Measurements from ENCODE around the gene SYK.

SYK gene

GRCh38 chr9:90869361-90869760, 67.7 kb downstream of the SYK start:
- Histone ChIP-seq H3K9ac (ENCODE audit: low read depth in 1 of 2, low read length in 2 of 2) (no peak overlapping the region), H3K4me3 (ENCODE audit: low read length in 2 of 2) (no peak overlapping the region), H3K36me3 (ENCODE audit: control insufficient read depth in 2 of 2, insufficient read depth in 2 of 2, low read length in 2 of 2) (peaks cover 9 to 22% of the 10 kb centered on the region in 2 donors), H3K27ac (ENCODE audit: low read depth in 2 of 2, low read length in 2 of 2) (no peak overlapping the region), H3K9me3 (ENCODE audit: control insufficient read depth in 2 of 2, low read length in 2 of 2) (no peaks in the 10 kb centered on the region), H3K27me3 (ENCODE audit: control insufficient read depth in 2 of 2, insufficient read depth in 2 of 2, low read length in 2 of 2) (no peaks in the 10 kb centered on the region), H3K4me1 (ENCODE audit: control insufficient read depth in 2 of 2, insufficient read depth in 2 of 2, low read length in 2 of 2) (no peaks in the 10 kb centered on the region)

- Histone ChIP-seq H3K36me3 (ENCODE audit: control insufficient read depth in 2 of 2, insufficient read depth in 2 of 2, low read length in 2 of 2) (peaks cover 14 to 28% of the 10 kb centered on the region in 2 donors), H3K4me3 (ENCODE audit: low read length in 2 of 2) (no peak overlapping the region), H3K27me3 (ENCODE audit: control insufficient read depth in 2 of 2, insufficient read depth in 2 of 2, low read length in 2 of 2) (no peaks in the 10 kb centered on the region), H3K9ac (ENCODE audit: low read depth in 1 of 2, low read length in 2 of 2) (no peak overlapping the region), H3K4me1 (ENCODE audit: control insufficient read depth in 2 of 2, insufficient read depth in 2 of 2, low read length in 2 of 2) (no peaks in the 10 kb centered on the region), H3K27ac (ENCODE audit: low read depth in 2 of 2, low read length in 2 of 2) (no peak overlapping the region), H3K9me3 (ENCODE audit: control insufficient read depth in 2 of 2, low read length in 2 of 2) (no peaks in the 10 kb centered on the region)
Measured at GRCh38 chr9:90870621-90871326, 69.2 kb downstream of the SYK start.

DNA sequence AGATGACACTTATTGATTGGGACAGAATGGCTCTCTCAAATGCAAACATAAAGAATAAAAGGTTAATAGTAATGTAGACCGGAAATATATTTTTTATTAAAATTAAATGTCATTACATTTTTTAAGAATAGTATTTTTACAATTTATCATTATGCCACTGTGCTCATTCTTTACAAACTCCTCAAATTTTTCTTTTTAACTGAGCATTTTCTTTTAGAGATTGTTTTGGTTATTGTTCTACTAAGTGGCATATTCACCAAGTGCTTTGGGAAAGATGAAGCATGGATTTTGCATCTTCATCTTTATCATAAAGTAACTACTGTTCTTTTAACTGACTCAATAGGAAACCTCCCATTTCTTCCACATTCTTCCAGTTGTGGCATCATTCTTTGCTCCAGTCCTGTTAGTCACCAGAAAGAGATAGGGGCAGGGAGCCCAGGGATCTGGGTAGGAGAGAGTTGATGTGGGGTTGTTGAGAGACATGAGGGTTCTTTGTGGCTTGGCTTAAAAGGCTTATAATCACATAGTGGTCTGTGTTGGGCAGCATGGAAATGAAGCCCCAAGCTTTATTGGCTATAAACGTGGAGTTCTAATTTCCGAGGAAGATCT, 69.8 kb downstream of the SYK start:
- Histone ChIP-seq H3K27ac (ENCODE audit: low read depth in 2 of 2, low read length in 2 of 2) (no peak overlapping the region), H3K27me3 (ENCODE audit: control insufficient read depth in 2 of 2, insufficient read depth in 2 of 2, low read length in 2 of 2) (no peaks in the 10 kb centered on the region), H3K4me3 (ENCODE audit: low read length in 2 of 2) (no peak overlapping the region), H3K36me3 (ENCODE audit: control insufficient read depth in 2 of 2, insufficient read depth in 2 of 2, low read length in 2 of 2) (peaks cover 17 to 30% of the 10 kb centered on the region in 2 donors), H3K9ac (ENCODE audit: low read depth in 1 of 2, low read length in 2 of 2) (no peak overlapping the region), H3K4me1 (ENCODE audit: control insufficient read depth in 2 of 2, insufficient read depth in 2 of 2, low read length in 2 of 2) (no peaks in the 10 kb centered on the region), H3K9me3 (ENCODE audit: control insufficient read depth in 2 of 2, low read length in 2 of 2) (no peaks in the 10 kb centered on the region)

- Histone ChIP-seq H3K27ac (ENCODE audit: low read depth in 2 of 2, low read length in 2 of 2) (no peak overlapping the region), H3K27me3 (ENCODE audit: control insufficient read depth in 2 of 2, insufficient read depth in 2 of 2, low read length in 2 of 2) (no peaks in the 10 kb centered on the region), H3K9ac (ENCODE audit: low read depth in 1 of 2, low read length in 2 of 2) (no peak overlapping the region), H3K4me1 (ENCODE audit: control insufficient read depth in 2 of 2, insufficient read depth in 2 of 2, low read length in 2 of 2) (no peaks in the 10 kb centered on the region), H3K36me3 (ENCODE audit: control insufficient read depth in 2 of 2, insufficient read depth in 2 of 2, low read length in 2 of 2) (peaks cover 24 to 28% of the 10 kb centered on the region in 2 donors), H3K4me3 (ENCODE audit: low read length in 2 of 2) (no peak overlapping the region), H3K9me3 (ENCODE audit: control insufficient read depth in 2 of 2, low read length in 2 of 2) (no peaks in the 10 kb centered on the region)
Measured at GRCh38 chr9:90872835-90873294, 71.2 kb downstream of the SYK start.

GRCh38 chr9:90873422-90873821, 71.8 kb downstream of the SYK start:
- Histone ChIP-seq H3K4me3 (ENCODE audit: low read length in 2 of 2) (no peak overlapping the region), H3K27ac (ENCODE audit: low read depth in 2 of 2, low read length in 2 of 2) (no peak overlapping the region), H3K36me3 (ENCODE audit: control insufficient read depth in 2 of 2, insufficient read depth in 2 of 2, low read length in 2 of 2) (peaks cover 30 to 33% of the 10 kb centered on the region in 2 donors), H3K9ac (ENCODE audit: low read depth in 1 of 2, low read length in 2 of 2) (no peak overlapping the region), H3K27me3 (ENCODE audit: control insufficient read depth in 2 of 2, insufficient read depth in 2 of 2, low read length in 2 of 2) (no peaks in the 10 kb centered on the region), H3K9me3 (ENCODE audit: control insufficient read depth in 2 of 2, low read length in 2 of 2) (no peaks in the 10 kb centered on the region), H3K4me1 (ENCODE audit: control insufficient read depth in 2 of 2, insufficient read depth in 2 of 2, low read length in 2 of 2) (no peaks in the 10 kb centered on the region)

DNA sequence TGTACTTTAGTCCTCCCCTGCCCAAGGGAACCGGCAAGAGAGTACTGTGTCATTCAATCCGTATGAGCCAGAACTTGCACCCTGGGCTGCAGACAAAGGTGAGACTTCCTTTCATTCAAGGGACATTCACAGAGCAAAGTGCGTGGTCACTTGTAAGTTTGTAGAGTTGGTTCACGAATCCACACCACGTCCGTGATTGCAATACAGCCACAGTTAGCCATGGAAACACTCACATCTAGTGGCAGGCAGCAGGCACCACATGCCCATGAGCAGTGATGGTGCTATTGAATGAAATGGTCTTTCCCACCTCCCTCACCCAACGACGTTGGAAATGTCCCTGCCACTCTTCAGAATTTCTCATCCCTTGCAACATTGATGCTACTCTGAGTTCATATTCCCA, 72.6 kb downstream of the SYK start:
- H3K27me3 ChIP-seq (ENCODE audit: control insufficient read depth in 2 of 2, insufficient read depth in 2 of 2, low read length in 2 of 2): no peaks in the 10 kb centered on the region
- no peak overlapping the region for H3K4me3 ChIP-seq (ENCODE audit: low read length in 2 of 2)
- no peak overlapping the region for H3K9ac ChIP-seq (ENCODE audit: low read depth in 1 of 2, low read length in 2 of 2)
- H3K36me3 ChIP-seq (ENCODE audit: control insufficient read depth in 2 of 2, insufficient read depth in 2 of 2, low read length in 2 of 2): peaks cover 33 to 39% of the 10 kb centered on the region in 2 donors
- H3K4me1 ChIP-seq (ENCODE audit: control insufficient read depth in 2 of 2, insufficient read depth in 2 of 2, low read length in 2 of 2): no peaks in the 10 kb centered on the region
- H3K27ac ChIP-seq (ENCODE audit: low read depth in 2 of 2, low read length in 2 of 2): no peak overlapping the region
- no peaks in the 10 kb centered on the region for H3K9me3 ChIP-seq (ENCODE audit: control insufficient read depth in 2 of 2, low read length in 2 of 2)

DNA sequence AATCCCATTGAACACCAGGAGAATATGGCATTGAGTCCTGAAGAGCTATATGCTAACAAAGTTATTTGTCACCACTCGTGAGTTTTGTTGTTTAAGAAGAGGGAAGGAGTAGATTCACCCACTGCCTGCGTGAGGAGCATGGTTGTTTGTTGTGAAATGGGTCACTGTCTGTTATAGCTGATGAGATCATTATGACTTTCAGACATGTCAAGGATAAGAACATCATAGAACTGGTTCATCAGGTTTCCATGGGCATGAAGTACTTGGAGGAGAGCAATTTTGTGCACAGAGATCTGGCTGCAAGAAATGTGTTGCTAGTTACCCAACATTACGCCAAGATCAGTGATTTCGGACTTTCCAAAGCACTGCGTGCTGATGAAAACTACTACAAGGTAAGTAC, 76.9 kb downstream of the SYK start:
- H3K27me3 ChIP-seq (ENCODE audit: control insufficient read depth in 2 of 2, insufficient read depth in 2 of 2, low read length in 2 of 2): no peaks in the 10 kb centered on the region
- H3K4me3 ChIP-seq (ENCODE audit: low read length in 2 of 2): no peak overlapping the region
- H3K36me3 ChIP-seq (ENCODE audit: control insufficient read depth in 2 of 2, insufficient read depth in 2 of 2, low read length in 2 of 2): peaks cover 45 to 58% of the 10 kb centered on the region in 2 donors
- no peaks in the 10 kb centered on the region for H3K4me1 ChIP-seq (ENCODE audit: control insufficient read depth in 2 of 2, insufficient read depth in 2 of 2, low read length in 2 of 2)
- H3K27ac ChIP-seq (ENCODE audit: low read depth in 2 of 2, low read length in 2 of 2): no peak overlapping the region
- H3K9ac ChIP-seq (ENCODE audit: low read depth in 1 of 2, low read length in 2 of 2): no peak overlapping the region
- no peaks in the 10 kb centered on the region for H3K9me3 ChIP-seq (ENCODE audit: control insufficient read depth in 2 of 2, low read length in 2 of 2)

DNA sequence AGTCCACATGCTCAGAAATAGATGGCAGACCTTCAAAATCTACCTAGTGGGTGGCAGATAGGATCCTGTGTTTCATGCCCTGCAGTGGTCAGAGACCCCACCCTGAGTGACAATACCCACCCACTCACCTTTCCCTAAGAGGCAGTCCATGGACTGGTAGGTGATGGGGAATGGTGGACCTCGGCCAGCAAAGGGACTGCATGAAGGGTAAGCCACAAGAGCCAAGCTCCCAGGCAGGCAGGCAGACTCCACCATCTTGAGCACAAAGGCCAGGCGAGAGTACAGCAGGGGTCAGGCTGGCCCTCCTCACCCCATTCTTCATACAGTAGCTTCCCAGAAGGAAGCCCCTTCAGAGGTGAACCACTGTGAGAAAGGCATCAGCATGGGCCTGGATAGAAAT, 78.4 kb downstream of the SYK start:
- no peaks in the 10 kb centered on the region for H3K4me1 ChIP-seq (ENCODE audit: control insufficient read depth in 2 of 2, insufficient read depth in 2 of 2, low read length in 2 of 2)
- no peaks in the 10 kb centered on the region for H3K9me3 ChIP-seq (ENCODE audit: control insufficient read depth in 2 of 2, low read length in 2 of 2)
- H3K27ac ChIP-seq (ENCODE audit: low read depth in 2 of 2, low read length in 2 of 2): no peak overlapping the region
- H3K36me3 ChIP-seq (ENCODE audit: control insufficient read depth in 2 of 2, insufficient read depth in 2 of 2, low read length in 2 of 2): peaks cover 38 to 49% of the 10 kb centered on the region in 2 donors
- H3K9ac ChIP-seq (ENCODE audit: low read depth in 1 of 2, low read length in 2 of 2): no peak overlapping the region
- no peak overlapping the region for H3K4me3 ChIP-seq (ENCODE audit: low read length in 2 of 2)
- no peaks in the 10 kb centered on the region for H3K27me3 ChIP-seq (ENCODE audit: control insufficient read depth in 2 of 2, insufficient read depth in 2 of 2, low read length in 2 of 2)

GRCh38 chr9:90880669-90881068, 79.0 kb downstream of the SYK start:
- Histone ChIP-seq H3K27me3 (ENCODE audit: control insufficient read depth in 2 of 2, insufficient read depth in 2 of 2, low read length in 2 of 2) (no peaks in the 10 kb centered on the region), H3K36me3 (ENCODE audit: control insufficient read depth in 2 of 2, insufficient read depth in 2 of 2, low read length in 2 of 2) (peaks cover 38 to 51% of the 10 kb centered on the region in 2 donors), H3K4me1 (ENCODE audit: control insufficient read depth in 2 of 2, insufficient read depth in 2 of 2, low read length in 2 of 2) (no peaks in the 10 kb centered on the region), H3K9me3 (ENCODE audit: control insufficient read depth in 2 of 2, low read length in 2 of 2) (no peaks in the 10 kb centered on the region), H3K27ac (ENCODE audit: low read depth in 2 of 2, low read length in 2 of 2) (peak overlapping the region in 1 of 2 donors; percentile 11), H3K4me3 (ENCODE audit: low read length in 2 of 2) (no peak overlapping the region), H3K9ac (ENCODE audit: low read depth in 1 of 2, low read length in 2 of 2) (no peak overlapping the region)

DNA sequence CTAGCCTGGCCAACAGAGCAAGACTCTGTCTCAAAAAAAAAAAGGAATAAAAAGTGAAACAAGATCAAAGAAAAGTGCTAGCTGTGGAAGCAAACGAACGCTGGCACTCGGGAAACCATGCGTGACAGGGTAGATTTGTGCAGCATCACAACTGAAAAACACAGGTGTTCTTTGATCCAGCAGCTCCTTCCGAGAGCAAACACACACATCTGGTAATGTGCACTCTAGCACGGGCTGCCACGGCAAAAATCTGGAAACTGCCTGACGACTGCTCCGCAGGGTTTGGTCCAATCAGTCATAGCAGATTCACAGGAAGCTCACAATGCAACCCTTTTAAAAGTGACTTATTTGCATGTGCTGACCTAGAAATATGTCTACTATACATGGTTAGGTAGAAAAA, 80.0 kb downstream of the SYK start:
- Histone ChIP-seq H3K27me3 (ENCODE audit: control insufficient read depth in 2 of 2, insufficient read depth in 2 of 2, low read length in 2 of 2) (no peaks in the 10 kb centered on the region), H3K4me1 (ENCODE audit: control insufficient read depth in 2 of 2, insufficient read depth in 2 of 2, low read length in 2 of 2) (no peaks in the 10 kb centered on the region), H3K9me3 (ENCODE audit: control insufficient read depth in 2 of 2, low read length in 2 of 2) (no peaks in the 10 kb centered on the region), H3K9ac (ENCODE audit: low read depth in 1 of 2, low read length in 2 of 2) (no peak overlapping the region), H3K36me3 (ENCODE audit: control insufficient read depth in 2 of 2, insufficient read depth in 2 of 2, low read length in 2 of 2) (peaks cover 37 to 49% of the 10 kb centered on the region in 2 donors), H3K27ac (ENCODE audit: low read depth in 2 of 2, low read length in 2 of 2) (no peak overlapping the region), H3K4me3 (ENCODE audit: low read length in 2 of 2) (no peak overlapping the region)
